Measurements from ENCODE around the gene ST6GALNAC4.
"Not testable (repeated sequence)": the region's sequence is repeated elsewhere in the genome, so short reads cannot be mapped to it uniquely, and the experiment has no call there.

The ST6GALNAC4 gene

GRCh38 chr9:127872369-127873222, 44.2 kb downstream of the ST6GALNAC4 start:
- DNase-seq (ENCODE audit: low read depth, low spot score), result no peak

GRCh38 chr9:127871531-127871930, 45.3 kb downstream of the ST6GALNAC4 start:
- DNase-seq (ENCODE audit: low read depth, low spot score), result no peak

GRCh38 chr9:127870887-127871286, 46.0 kb downstream of the ST6GALNAC4 start:
- DNase-seq (ENCODE audit: low read depth, low spot score), result no peak

- not testable (repeated sequence) for DNase-seq (ENCODE audit: low read depth, low spot score)
Measured at GRCh38 chr9:127870153-127870491, 46.7 kb downstream of the ST6GALNAC4 start.

- DNase-seq (ENCODE audit: low read depth, low spot score), result peak; percentile 91
Measured at GRCh38 chr9:127869310-127870152, 47.3 kb downstream of the ST6GALNAC4 start.

- no peak for DNase-seq (ENCODE audit: low read depth, low spot score)
Measured at GRCh38 chr9:127868278-127868902, 48.5 kb downstream of the ST6GALNAC4 start.

- no peak for DNase-seq (ENCODE audit: low read depth, low spot score)
Measured at GRCh38 chr9:127867356-127868277, 49.2 kb downstream of the ST6GALNAC4 start.

- DNase-seq (ENCODE audit: low read depth, low spot score), result no peak
Measured at GRCh38 chr9:127866535-127866934, 50.3 kb downstream of the ST6GALNAC4 start.

- DNase-seq (ENCODE audit: low read depth, low spot score), result no peak
Measured at GRCh38 chr9:127865645-127866464, 51.0 kb downstream of the ST6GALNAC4 start.

GRCh38 chr9:127863191-127863621, 53.6 kb downstream of the ST6GALNAC4 start:
- no peak for DNase-seq (ENCODE audit: low read depth, low spot score)

- no peak for DNase-seq (ENCODE audit: low read depth, low spot score)
Measured at GRCh38 chr9:127862075-127863011, 54.5 kb downstream of the ST6GALNAC4 start.

- no peak for DNase-seq (ENCODE audit: low read depth, low spot score)
Measured at GRCh38 chr9:127860779-127861178, 56.1 kb downstream of the ST6GALNAC4 start.

- no peak for DNase-seq (ENCODE audit: low read depth, low spot score)
Measured at GRCh38 chr9:127860260-127860659, 56.6 kb downstream of the ST6GALNAC4 start.

- DNase-seq (ENCODE audit: low read depth, low spot score), result no peak
Measured at GRCh38 chr9:127858041-127858512, 58.8 kb downstream of the ST6GALNAC4 start.
